Naive B cell (primary cell): ENCODE results near the gene ZFP91. TPM values are rescaled to one million over a fixed set of nuclear protein-coding genes. Genes with fewer than 3 reads are reported as not detected.

Experiments used
- ATAC-seq, 2 donors: fragments of 150-1000 bp; cut with Tn5 transposase; 2 replicates each; pipeline ENCODE4 v1.10.0; 2021; ENCODE audit warnings: low read depth in 2 of 2, mild to moderate bottlenecking in 2 of 2, moderate library complexity in 2 of 2
- DNase-seq: peaks from one replicate; pipeline ENCODE4 v3.0.0; 2022
- H3K27ac Mint-ChIP-seq, 6 donors: one replicate each; pipeline ENCODE4 v1.8.0; 2020 to 2022; ENCODE audit warnings: mild to moderate bottlenecking in 6 of 6, mixed read lengths in 6 of 6, moderate library complexity in 5 of 6, inconsistent platforms in 2 of 6
- H3K27me3 Mint-ChIP-seq, 3 donors: one replicate each; pipeline ENCODE4 v1.8.0; 2021 to 2022; ENCODE audit warnings: mixed read lengths in 3 of 3, mild to moderate bottlenecking in 1 of 3
- H3K36me3 Mint-ChIP-seq, 2 donors: one replicate each; pipeline ENCODE4 v1.8.0; 2020 to 2022; ENCODE audit warnings: mixed read lengths in 2 of 2, inconsistent platforms in 1 of 2, mild to moderate bottlenecking in 1 of 2
- H3K4me1 Mint-ChIP-seq, 3 donors: one replicate each; pipeline ENCODE4 v1.8.0; 2020 to 2022; ENCODE audit warnings: mixed read lengths in 3 of 3, inconsistent platforms in 1 of 3, mild to moderate bottlenecking in 1 of 3, moderate library complexity in 1 of 3
- H3K4me3 Mint-ChIP-seq, 8 donors: one replicate each; pipeline ENCODE4 v1.8.0; 2020 to 2022; ENCODE audit warnings: mild to moderate bottlenecking in 8 of 8, mixed read lengths in 8 of 8, moderate library complexity in 8 of 8, inconsistent platforms in 2 of 8
- H3K9me3 Mint-ChIP-seq, 7 donors: one replicate each; pipeline ENCODE4 v1.8.0; 2020 to 2022; ENCODE audit warnings: mixed read lengths in 7 of 7, mild to moderate bottlenecking in 5 of 7, inconsistent platforms in 2 of 7, moderate library complexity in 1 of 7
- polyA plus RNA-seq, 6 donors: library from polyadenylated mRNA; unstranded; fragments of 300-500 nt; fragmentation: Illumina TruSeq; gene quantifications; one replicate each; pipeline ENCODE4 v1.2.3, GENCODE V29; 2021; ENCODE audit warnings: low read depth in 6 of 6

ZFP91 gene
- polyA plus RNA-seq, 6 donors from 2014 or later = 5.4 to 12.4 (median 8.1) TPM

DNA sequence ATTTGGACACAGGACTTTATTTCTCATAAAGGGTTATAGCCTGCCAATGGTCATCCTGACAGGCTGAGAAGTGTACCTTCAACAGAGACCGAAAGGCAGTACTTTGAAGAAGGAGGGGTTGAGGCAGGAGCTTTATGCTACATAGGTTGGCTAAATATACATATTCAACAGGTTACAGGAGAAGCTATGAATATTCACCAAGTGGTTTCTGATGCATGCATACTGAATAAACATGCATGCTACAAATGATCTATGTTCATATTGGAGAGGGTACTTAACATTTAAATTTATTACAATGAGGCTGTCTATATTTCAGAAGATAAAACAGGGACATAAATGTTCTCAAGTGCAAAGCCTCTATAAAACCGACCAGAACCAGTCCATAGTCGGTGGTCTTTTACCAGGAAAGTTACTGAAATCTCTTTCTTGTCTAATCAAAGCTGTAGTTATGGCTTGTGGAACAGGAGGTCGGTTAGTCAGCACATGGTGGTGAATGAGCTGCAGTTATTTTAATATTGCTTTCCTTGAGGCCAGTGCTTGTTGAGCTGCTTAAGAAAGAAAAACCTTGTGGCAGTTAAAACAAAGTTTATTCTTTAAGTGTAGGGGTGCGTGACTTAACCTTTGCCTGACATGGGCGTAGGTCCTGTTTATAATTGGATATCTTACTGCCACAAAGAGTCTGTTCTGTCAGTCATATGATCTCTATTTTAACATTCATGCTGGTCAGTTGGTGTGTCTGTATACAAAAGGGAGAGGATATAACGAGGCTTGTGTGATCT lies 63.1 kb downstream of the ZFP91 start:
- DNase-seq (no peak), ATAC-seq (no peak)
- peaks cover 0 to 20% (median 8%) of the 10 kb centered on the region in 7 donors for H3K9me3 Mint-ChIP-seq
- H3K27ac Mint-ChIP-seq = peak overlapping the region in 1 of 6 donors; percentile 2
- H3K4me1 Mint-ChIP-seq = peaks cover 6 to 20% (median 12%) of the 10 kb centered on the region in 3 donors
- no peaks in the 10 kb centered on the region for H3K27me3 Mint-ChIP-seq
- no peaks in the 10 kb centered on the region for H3K36me3 Mint-ChIP-seq
- no peak overlapping the region for H3K4me3 Mint-ChIP-seq

DNA sequence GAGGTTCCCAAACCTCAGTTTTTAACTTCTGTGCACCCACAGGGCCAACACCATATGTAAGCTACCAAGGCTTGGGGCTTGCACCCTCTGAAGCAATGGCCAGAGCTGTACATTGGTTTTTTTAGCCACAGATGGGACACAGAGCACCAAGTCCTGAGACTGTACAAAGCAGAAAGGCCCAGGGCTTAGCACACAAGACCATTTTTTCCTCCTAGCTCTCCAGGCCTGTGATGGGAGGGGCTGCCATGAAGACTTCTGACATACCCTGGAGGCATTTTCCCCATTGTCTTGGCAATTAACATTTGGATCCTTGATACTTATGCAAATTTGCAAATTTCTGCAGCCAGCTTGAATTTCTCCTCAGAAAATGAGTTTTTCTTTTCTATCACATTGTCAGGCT lies 67.0 kb downstream of the ZFP91 start:
- H3K27me3 Mint-ChIP-seq = no peaks in the 10 kb centered on the region
- no peak overlapping the region for H3K27ac Mint-ChIP-seq
- H3K4me1 Mint-ChIP-seq = peaks cover 13 to 17% (median 14%) of the 10 kb centered on the region in 3 donors
- H3K36me3 Mint-ChIP-seq = no peaks in the 10 kb centered on the region
- peaks cover 0 to 20% (median 11%) of the 10 kb centered on the region in 7 donors for H3K9me3 Mint-ChIP-seq
- no peak for ATAC-seq
- H3K4me3 Mint-ChIP-seq = no peak overlapping the region
- no peak for DNase-seq

DNA sequence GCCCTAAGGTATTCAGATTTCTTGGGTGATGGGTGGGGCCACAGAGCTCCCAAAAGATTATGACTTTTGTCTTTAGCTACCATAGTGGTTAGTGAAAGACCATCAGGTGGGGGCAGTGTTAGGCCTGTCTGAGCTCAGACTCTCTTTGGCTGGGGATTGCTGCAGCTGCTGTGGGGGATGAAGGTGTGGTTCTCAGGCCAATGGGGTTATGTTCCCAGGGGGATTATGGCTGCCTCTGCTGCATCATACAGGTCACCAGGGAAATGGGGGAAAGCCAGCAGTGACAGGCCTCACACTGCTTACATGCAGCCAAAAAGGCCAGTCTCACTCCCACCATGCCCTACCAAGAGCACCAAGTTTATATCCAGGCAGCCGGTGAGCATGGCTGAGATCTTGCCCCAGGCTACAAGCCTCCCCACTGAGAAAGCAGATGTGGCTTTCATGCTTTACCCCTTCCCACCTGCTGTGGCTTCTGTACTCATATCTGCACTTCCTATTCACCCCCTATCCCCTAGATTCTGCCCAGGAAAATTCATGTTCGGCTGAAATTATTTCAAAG lies 68.4 kb downstream of the ZFP91 start:
- Mint-ChIP-seq H3K4me3 (no peak overlapping the region), H3K36me3 (no peaks in the 10 kb centered on the region), H3K9me3 (peaks cover 0 to 20% (median 11%) of the 10 kb centered on the region in 7 donors), H3K4me1 (peaks cover 10 to 14% (median 13%) of the 10 kb centered on the region in 3 donors), H3K27me3 (no peaks in the 10 kb centered on the region), H3K27ac (peak overlapping the region in 5 of 6 donors; percentile 8 to 81 (median 71))
- ATAC-seq (peak; percentile 39 to 68), DNase-seq (no peak)

DNA sequence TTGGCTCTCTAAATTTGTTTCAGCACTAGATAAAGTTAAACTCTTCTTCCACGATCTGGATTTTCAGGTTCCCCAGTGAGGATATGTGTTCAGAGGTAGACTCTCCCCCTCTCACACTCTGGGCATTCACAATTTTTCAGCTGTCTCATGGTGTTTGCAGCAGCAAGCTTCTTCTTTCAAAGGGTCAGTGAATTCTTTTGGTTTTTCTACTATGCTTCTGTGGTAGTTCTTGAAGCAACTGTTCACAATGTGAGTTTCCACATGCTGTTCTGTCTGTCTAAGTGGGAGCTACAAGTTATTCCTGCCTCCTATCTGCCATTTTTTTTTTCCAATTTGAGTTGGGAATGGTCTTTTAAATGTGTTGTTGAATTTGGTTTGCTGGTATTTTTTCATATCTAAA lies 69.0 kb downstream of the ZFP91 start:
- ATAC-seq (no peak), DNase-seq (no peak)
- Mint-ChIP-seq H3K27ac (peak overlapping the region in 2 of 6 donors; percentile 8 to 71), H3K36me3 (no peaks in the 10 kb centered on the region), H3K4me3 (no peak overlapping the region), H3K4me1 (peaks cover 10 to 14% (median 13%) of the 10 kb centered on the region in 3 donors), H3K9me3 (peaks cover 0 to 20% (median 11%) of the 10 kb centered on the region in 7 donors), H3K27me3 (no peaks in the 10 kb centered on the region)

DNA sequence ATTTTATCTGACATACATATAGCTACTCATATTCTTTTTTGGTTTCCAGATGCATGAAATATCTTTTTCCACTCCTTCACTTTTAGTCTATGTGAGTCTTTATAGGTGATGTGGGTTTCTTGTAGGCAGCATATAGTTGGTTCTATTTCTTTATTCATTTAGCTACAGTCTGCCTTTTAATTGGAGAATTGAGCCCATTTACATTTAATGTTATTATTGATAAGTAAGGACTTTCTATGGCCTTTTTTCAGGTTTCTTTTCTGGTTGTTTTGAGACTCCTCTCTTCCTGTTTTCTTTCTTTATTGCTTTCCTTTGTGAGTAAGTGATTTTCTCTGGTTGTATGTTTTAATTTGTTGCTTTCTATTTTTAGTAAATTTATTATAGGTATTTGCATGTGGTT lies 70.8 kb downstream of the ZFP91 start:
- H3K27ac Mint-ChIP-seq = peak overlapping the region in 1 of 6 donors; percentile 6
- no peaks in the 10 kb centered on the region for H3K36me3 Mint-ChIP-seq
- peak overlapping the region in 1 of 8 donors; percentile 6 for H3K4me3 Mint-ChIP-seq
- H3K27me3 Mint-ChIP-seq = no peaks in the 10 kb centered on the region
- DNase-seq (no peak), ATAC-seq (no peak)
- H3K9me3 Mint-ChIP-seq = peaks cover 0 to 20% (median 11%) of the 10 kb centered on the region in 7 donors
- H3K4me1 Mint-ChIP-seq = peaks cover 13 to 21% (median 21%) of the 10 kb centered on the region in 3 donors

DNA sequence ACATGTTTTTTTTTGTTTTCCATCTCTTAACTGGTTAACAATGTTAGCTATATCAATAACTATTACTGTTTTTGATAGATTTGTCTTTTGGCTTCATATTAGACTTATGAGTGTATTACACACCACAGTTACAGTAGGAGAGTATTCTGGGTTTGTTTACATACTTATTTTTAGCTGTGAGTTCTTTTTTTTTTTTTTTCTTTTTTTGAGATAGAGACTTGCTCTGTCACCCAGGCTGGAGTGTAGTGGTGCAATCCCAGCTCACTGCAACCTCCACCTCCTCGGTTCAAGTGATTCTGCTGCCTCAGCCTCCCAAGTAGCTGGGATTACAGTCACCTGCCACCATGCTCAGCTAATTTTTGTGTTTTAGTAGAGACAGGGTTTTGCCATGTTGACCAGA lies 71.6 kb downstream of the ZFP91 start:
- no peak overlapping the region for H3K27ac Mint-ChIP-seq
- H3K27me3 Mint-ChIP-seq = no peaks in the 10 kb centered on the region
- no peak overlapping the region for H3K4me3 Mint-ChIP-seq
- no peaks in the 10 kb centered on the region for H3K36me3 Mint-ChIP-seq
- peaks cover 0 to 14% (median 8%) of the 10 kb centered on the region in 7 donors for H3K9me3 Mint-ChIP-seq
- H3K4me1 Mint-ChIP-seq = peaks cover 13 to 22% (median 21%) of the 10 kb centered on the region in 3 donors
- no peak for DNase-seq
- no peak for ATAC-seq

DNA sequence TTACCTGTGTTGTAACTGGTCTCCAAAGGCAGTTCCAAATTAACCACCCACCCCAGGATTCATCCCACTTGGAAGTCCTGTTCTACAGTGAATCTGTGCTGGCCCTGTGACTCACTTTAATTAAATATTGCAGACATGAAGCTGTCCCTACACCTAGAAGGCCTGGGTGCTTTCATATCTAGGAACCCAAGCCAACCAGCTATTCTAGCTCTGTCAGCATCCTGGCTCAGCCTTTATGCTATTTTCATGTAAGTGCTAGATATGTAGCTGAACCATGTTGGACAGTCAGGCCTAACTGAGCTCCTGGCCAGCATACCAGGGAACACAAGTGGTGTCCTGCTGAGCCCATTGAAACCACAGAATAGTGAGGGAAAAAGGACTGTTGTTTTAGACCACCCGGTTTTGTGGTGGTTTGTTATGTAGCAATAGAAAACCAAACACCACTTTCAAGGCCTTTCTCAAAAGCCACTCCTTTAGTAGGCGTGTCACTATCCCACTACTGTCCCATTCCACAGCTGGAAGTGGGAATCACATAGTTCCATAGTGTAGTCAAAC lies 73.9 kb downstream of the ZFP91 start:
- DNase-seq (no peak), ATAC-seq (no peak)
- Mint-ChIP-seq H3K27me3 (no peaks in the 10 kb centered on the region), H3K36me3 (no peaks in the 10 kb centered on the region), H3K27ac (peak overlapping the region in 1 of 6 donors; percentile 83), H3K4me3 (no peak overlapping the region), H3K9me3 (peaks cover 0 to 3% (median 0%) of the 10 kb centered on the region in 7 donors), H3K4me1 (peaks cover 4 to 10% (median 9%) of the 10 kb centered on the region in 3 donors)

DNA sequence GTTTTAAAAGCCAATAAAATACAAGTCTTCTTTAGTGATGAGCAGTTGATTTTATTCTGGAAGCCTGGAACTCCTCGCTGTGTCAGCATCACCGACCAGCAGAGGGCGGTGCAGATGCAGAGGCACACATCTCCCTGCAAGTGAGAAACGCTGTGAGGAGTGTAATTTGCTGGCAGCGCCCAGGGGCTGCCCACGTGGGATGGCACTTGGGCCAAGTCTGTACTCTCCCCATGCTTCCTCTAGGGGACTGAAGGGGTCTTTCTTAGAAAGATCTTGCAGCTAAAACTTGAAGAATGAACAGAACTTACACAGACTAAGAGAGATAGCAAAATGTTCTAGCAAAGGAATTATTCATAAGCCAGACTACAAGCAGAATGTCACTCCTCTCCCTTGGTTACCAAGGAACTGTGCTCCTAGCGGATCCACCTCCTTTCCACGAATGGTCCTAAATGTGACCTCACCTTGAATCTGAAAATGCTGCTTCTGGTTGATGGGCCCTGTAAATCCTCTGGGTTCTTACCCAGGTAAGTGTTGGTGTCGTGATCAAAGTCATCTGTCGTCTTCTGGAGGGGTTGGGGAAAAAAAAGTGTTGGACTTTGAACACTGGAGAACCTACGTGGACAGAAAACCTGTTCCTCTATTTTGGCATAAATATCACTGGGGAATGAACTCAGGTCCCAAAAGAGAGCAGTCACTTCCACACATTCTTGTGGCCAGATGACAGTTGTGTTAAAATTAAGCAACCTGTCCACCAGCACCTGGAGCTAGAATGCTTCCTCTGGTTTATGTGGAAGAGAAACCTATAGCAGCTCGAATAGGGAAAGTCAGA lies 75.4 kb downstream of the ZFP91 start:
- Mint-ChIP-seq H3K4me3 (no peak overlapping the region), H3K9me3 (no peaks in the 10 kb centered on the region), H3K4me1 (peaks cover 3 to 9% (median 7%) of the 10 kb centered on the region in 3 donors), H3K27ac (peak overlapping the region in 1 of 6 donors; percentile 76), H3K27me3 (peaks cover 0 to 6% (median 4%) of the 10 kb centered on the region in 3 donors), H3K36me3 (no peaks in the 10 kb centered on the region)
- ATAC-seq (peak; percentile 99), DNase-seq (peak; percentile 69)

DNA sequence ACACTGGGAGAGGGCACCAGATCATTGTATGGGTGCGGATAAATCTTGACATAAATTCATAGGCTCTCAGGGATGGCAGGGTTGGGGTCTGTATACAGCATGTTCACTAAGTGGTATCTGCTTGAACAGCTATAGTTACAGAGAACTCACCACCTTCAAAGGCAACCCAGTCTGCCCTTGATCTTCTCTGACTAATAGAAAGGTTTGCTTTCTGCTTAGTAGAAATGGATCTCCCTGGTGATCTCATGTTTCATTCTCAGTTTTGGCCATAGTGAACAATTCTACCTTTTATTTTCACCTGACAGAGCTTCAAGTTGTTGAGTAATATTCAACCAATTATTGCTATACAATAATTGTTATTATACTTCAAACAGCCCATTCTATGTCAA lies 76.0 kb downstream of the ZFP91 start:
- Mint-ChIP-seq H3K36me3 (no peaks in the 10 kb centered on the region), H3K27ac (no peak overlapping the region), H3K4me1 (peaks cover 3 to 9% (median 7%) of the 10 kb centered on the region in 3 donors), H3K4me3 (no peak overlapping the region), H3K9me3 (no peaks in the 10 kb centered on the region), H3K27me3 (peaks cover 0 to 8% (median 4%) of the 10 kb centered on the region in 3 donors)
- DNase-seq (no peak), ATAC-seq (no peak)

DNA sequence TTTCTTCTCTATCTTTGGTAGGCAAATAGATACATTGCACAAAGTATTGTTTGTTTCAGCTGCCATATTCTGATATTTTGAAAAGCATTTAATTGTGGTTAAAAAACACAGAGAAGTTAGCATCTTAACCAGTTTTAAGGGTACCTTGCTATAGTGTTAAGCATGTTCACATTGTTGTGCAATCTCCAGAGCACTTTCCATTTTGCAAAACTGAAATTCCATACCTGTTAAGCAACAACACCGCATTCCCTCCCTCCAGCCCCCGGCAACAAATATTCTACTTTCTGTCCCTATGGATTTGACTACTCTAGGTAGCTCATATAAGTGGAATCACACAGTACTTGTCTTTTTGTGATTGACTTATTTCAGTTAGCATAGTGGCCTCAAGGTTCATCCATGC lies 77.5 kb downstream of the ZFP91 start:
- no peak overlapping the region for H3K27ac Mint-ChIP-seq

DNA sequence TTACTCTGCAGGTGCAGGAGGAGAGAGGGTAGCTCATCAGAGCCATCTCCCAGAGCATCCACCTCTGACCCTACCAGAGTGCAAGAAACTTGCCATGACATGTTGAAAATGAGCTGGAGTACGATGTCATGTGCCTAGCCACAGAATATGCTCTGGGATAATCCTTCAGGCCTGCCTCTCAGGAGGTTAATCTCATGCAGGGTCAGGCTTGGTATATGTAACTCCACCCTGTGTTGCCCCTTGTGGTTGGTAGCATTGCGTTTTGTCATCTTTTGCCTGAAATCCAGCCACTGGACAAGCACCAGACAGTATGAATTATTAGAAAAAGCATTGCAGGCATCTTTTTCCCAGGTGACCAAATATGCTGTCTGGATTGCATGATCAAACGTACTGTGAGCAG lies 79.8 kb downstream of the ZFP91 start:
- peaks cover 21 to 26% (median 22%) of the 10 kb centered on the region in 3 donors for H3K27me3 Mint-ChIP-seq
- no peak overlapping the region for H3K4me3 Mint-ChIP-seq
- H3K27ac Mint-ChIP-seq = no peak overlapping the region
- ATAC-seq (no peak), DNase-seq (no peak)
- H3K4me1 Mint-ChIP-seq = peaks cover 3 to 9% (median 7%) of the 10 kb centered on the region in 3 donors
- H3K36me3 Mint-ChIP-seq = no peaks in the 10 kb centered on the region
- H3K9me3 Mint-ChIP-seq = no peaks in the 10 kb centered on the region

More for the DNA sequence above, 77.5 kb downstream of the ZFP91 start:
- no peak overlapping the region for H3K4me3 Mint-ChIP-seq
- DNase-seq (no peak), ATAC-seq (no peak)
- peaks cover 4 to 8% (median 4%) of the 10 kb centered on the region in 3 donors for H3K27me3 Mint-ChIP-seq
- H3K36me3 Mint-ChIP-seq = no peaks in the 10 kb centered on the region
- no peaks in the 10 kb centered on the region for H3K9me3 Mint-ChIP-seq
- peaks cover 3 to 9% (median 7%) of the 10 kb centered on the region in 3 donors for H3K4me1 Mint-ChIP-seq

DNA sequence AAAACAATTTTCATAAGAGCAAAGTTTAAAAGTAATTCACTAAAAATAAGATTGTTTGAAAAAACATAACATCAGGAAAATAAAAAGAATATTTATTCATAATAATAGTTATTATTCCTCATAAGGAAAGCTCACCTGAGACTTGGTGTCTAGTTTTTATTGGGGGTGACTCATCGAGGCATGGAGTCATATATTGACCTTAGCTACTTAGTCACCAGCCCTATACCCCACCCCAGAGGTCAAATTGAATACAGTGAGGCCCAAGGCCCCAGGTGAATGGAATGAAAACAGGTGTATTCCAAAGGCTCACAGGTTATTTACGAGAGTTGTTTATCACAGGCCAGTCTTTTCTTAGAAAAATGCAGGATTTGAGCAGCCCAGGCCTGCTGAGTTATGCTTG lies 80.5 kb downstream of the ZFP91 start:
- ATAC-seq (no peak), DNase-seq (no peak)
- H3K36me3 Mint-ChIP-seq = no peaks in the 10 kb centered on the region
- H3K27ac Mint-ChIP-seq = no peak overlapping the region
- H3K9me3 Mint-ChIP-seq = no peaks in the 10 kb centered on the region
- H3K27me3 Mint-ChIP-seq = peaks cover 29 to 31% (median 30%) of the 10 kb centered on the region in 3 donors
- H3K4me3 Mint-ChIP-seq = no peak overlapping the region
- peaks cover 0 to 3% (median 0%) of the 10 kb centered on the region in 3 donors for H3K4me1 Mint-ChIP-seq
